ENCODE data around the gene UQCRC2.
"Not testable (repeated sequence)": the region's sequence is repeated elsewhere in the genome, so short reads cannot be mapped to it uniquely, and the experiment has no call there.

Gene UQCRC2

GRCh38 chr16:22022151-22022550 is 69.0 kb downstream of the UQCRC2 start:
- Histone ChIP-seq H3K9me3 (ENCODE audit: insufficient read depth, low read length, severe bottlenecking) (no peaks in the 10 kb centered on the region), H3K36me3 (ENCODE audit: insufficient read depth, low read length) (no peaks in the 10 kb centered on the region), H3K27me3 (ENCODE audit: insufficient read depth, low read length, poor library complexity) (no peaks in the 10 kb centered on the region), H3K4me2 (ENCODE audit: insufficient read depth, low read length) (no peak overlapping the region), H4K20me1 (ENCODE audit: insufficient read depth, low read length) (peaks cover 14% of the 10 kb centered on the region; the same call in 1 of the 2 replicates), H2AFZ (ENCODE audit: low read depth, low read length) (no peak overlapping the region), H3K79me2 (ENCODE audit: insufficient read depth, low read length) (peaks cover 39% of the 10 kb centered on the region), H3K27ac (ENCODE audit: low read length) (no peak overlapping the region), H3K9ac (ENCODE audit: low read depth, low read length) (no peak overlapping the region), H3K4me3 (ENCODE audit: low read depth in 1 of 2, low read length in 2 of 2) (no peak overlapping the region), H3K4me1 (ENCODE audit: insufficient read depth, low read length) (no peaks in the 10 kb centered on the region)
- no peak for ATAC-seq (ENCODE audit: insufficient read depth, low read depth)
- DNase-seq: no peak
- no peak for TF ChIP-seq CTCF (IDR thresholded peaks at IDR 0.05; ENCODE audit: borderline replicate concordance, extremely low read depth, low read length, poor library complexity, severe bottlenecking)
- TF ChIP-seq EZH2 (IDR thresholded peaks at IDR 0.05; ENCODE audit: borderline replicate concordance, low read depth, low read length, severe bottlenecking): no peak

- DNase-seq (no peak), ATAC-seq (ENCODE audit: insufficient read depth, low read depth) (no peak)
- Histone ChIP-seq H3K9me3 (ENCODE audit: insufficient read depth, low read length, severe bottlenecking) (no peaks in the 10 kb centered on the region), H3K4me3 (ENCODE audit: low read depth in 1 of 2, low read length in 2 of 2) (no peak overlapping the region), H3K9ac (ENCODE audit: low read depth, low read length) (no peak overlapping the region), H3K27me3 (ENCODE audit: insufficient read depth, low read length, poor library complexity) (no peaks in the 10 kb centered on the region), H4K20me1 (ENCODE audit: insufficient read depth, low read length) (peaks cover 14% of the 10 kb centered on the region; the same call in 1 of the 2 replicates), H2AFZ (ENCODE audit: low read depth, low read length) (no peak overlapping the region), H3K79me2 (ENCODE audit: insufficient read depth, low read length) (peaks cover 35% of the 10 kb centered on the region), H3K27ac (ENCODE audit: low read length) (no peak overlapping the region), H3K36me3 (ENCODE audit: insufficient read depth, low read length) (no peaks in the 10 kb centered on the region), H3K4me2 (ENCODE audit: insufficient read depth, low read length) (no peak overlapping the region), H3K4me1 (ENCODE audit: insufficient read depth, low read length) (no peaks in the 10 kb centered on the region)
- TF ChIP-seq CTCF (IDR thresholded peaks at IDR 0.05; ENCODE audit: borderline replicate concordance, extremely low read depth, low read length, poor library complexity, severe bottlenecking) (no peak), EZH2 (IDR thresholded peaks at IDR 0.05; ENCODE audit: borderline replicate concordance, low read depth, low read length, severe bottlenecking) (no peak)
These were observed 70.3 kb downstream of the UQCRC2 start for GRCh38 chr16:22023505-22023904.

- H3K9ac ChIP-seq (ENCODE audit: low read depth, low read length); H2AFZ ChIP-seq (ENCODE audit: low read depth, low read length); H3K27ac ChIP-seq (ENCODE audit: low read length); H3K4me1 ChIP-seq (ENCODE audit: insufficient read depth, low read length); H3K4me2 ChIP-seq (ENCODE audit: insufficient read depth, low read length); H3K36me3 ChIP-seq (ENCODE audit: insufficient read depth, low read length); H3K9me3 ChIP-seq (ENCODE audit: insufficient read depth, low read length, severe bottlenecking); DNase-seq; H3K27me3 ChIP-seq (ENCODE audit: insufficient read depth, low read length, poor library complexity); H3K4me3 ChIP-seq (ENCODE audit: low read depth in 1 of 2, low read length in 2 of 2); ATAC-seq (ENCODE audit: insufficient read depth, low read depth): not testable (repeated sequence)
- Histone ChIP-seq H3K79me2 (ENCODE audit: insufficient read depth, low read length) (peaks cover 35% of the 10 kb centered on the region), H4K20me1 (ENCODE audit: insufficient read depth, low read length) (peaks cover 12% of the 10 kb centered on the region; the same call in 1 of the 2 replicates)
These were observed 71.6 kb downstream of the UQCRC2 start for GRCh38 chr16:22024785-22025184.

- H3K79me2 ChIP-seq (ENCODE audit: insufficient read depth, low read length): peaks cover 21% of the 10 kb centered on the region
- no peak for TF ChIP-seq EZH2 (IDR thresholded peaks at IDR 0.05; ENCODE audit: borderline replicate concordance, low read depth, low read length, severe bottlenecking)
- no peak for TF ChIP-seq CTCF (IDR thresholded peaks at IDR 0.05; ENCODE audit: borderline replicate concordance, extremely low read depth, low read length, poor library complexity, severe bottlenecking)
- no peak overlapping the region for H2AFZ ChIP-seq (ENCODE audit: low read depth, low read length)
- no peak overlapping the region for H3K9ac ChIP-seq (ENCODE audit: low read depth, low read length)
- no peaks in the 10 kb centered on the region for H3K36me3 ChIP-seq (ENCODE audit: insufficient read depth, low read length)
- no peak overlapping the region for H3K4me2 ChIP-seq (ENCODE audit: insufficient read depth, low read length)
- no peak overlapping the region for H3K4me3 ChIP-seq (ENCODE audit: low read depth in 1 of 2, low read length in 2 of 2)
- H3K27ac ChIP-seq (ENCODE audit: low read length): no peak overlapping the region
- no peaks in the 10 kb centered on the region for H3K9me3 ChIP-seq (ENCODE audit: insufficient read depth, low read length, severe bottlenecking)
- peaks cover 8% of the 10 kb centered on the region; the same call in 1 of the 2 replicates for H4K20me1 ChIP-seq (ENCODE audit: insufficient read depth, low read length)
- H3K27me3 ChIP-seq (ENCODE audit: insufficient read depth, low read length, poor library complexity): no peaks in the 10 kb centered on the region
- H3K4me1 ChIP-seq (ENCODE audit: insufficient read depth, low read length): no peaks in the 10 kb centered on the region
- DNase-seq (no peak), ATAC-seq (ENCODE audit: insufficient read depth, low read depth) (no peak)
These were observed 74.5 kb downstream of the UQCRC2 start for GRCh38 chr16:22027633-22028032.
